Stimulated activated CD4-positive, alpha-beta T cell treated with anti-CD3 and anti-CD28 coated beads, Interleukin-12 subunit alpha, Interleukin-12 subunit beta, amount 100 ng/mL, for 24 hours (primary cell): ENCODE results near the gene GLTPD2.
A peak's percentile ranks its signal among the peaks of the same experiment; 100 is the strongest.
"Not testable (repeated sequence)": the region's sequence is repeated elsewhere in the genome, so short reads cannot be mapped to it uniquely, and the experiment has no call there.

Experiments used
- DNase-seq, 2 experiments: peaks; one replicate each; pipeline ENCODE4 v3.0.0-alpha.2; 2020; ENCODE audit warnings: low read depth in 2 of 2

Gene GLTPD2

GRCh38 chr17:4807605-4808377, 19.0 kb downstream of the GLTPD2 start:
- DNase-seq, result no peak

- DNase-seq, result no peak
Observed at GRCh38 chr17:4808378-4808767, 19.6 kb downstream of the GLTPD2 start.

- DNase-seq, result no peak
Observed at GRCh38 chr17:4810696-4811290, 22.0 kb downstream of the GLTPD2 start.

GRCh38 chr17:4811471-4811870, 22.7 kb downstream of the GLTPD2 start:
- no peak for DNase-seq

- no peak for DNase-seq
Observed at GRCh38 chr17:4812690-4813089, 23.9 kb downstream of the GLTPD2 start.

GRCh38 chr17:4815043-4815675, 26.4 kb downstream of the GLTPD2 start:
- no peak for DNase-seq

- DNase-seq, result no peak
Observed at GRCh38 chr17:4816826-4817225, 28.1 kb downstream of the GLTPD2 start.

GRCh38 chr17:4818276-4818675, 29.5 kb downstream of the GLTPD2 start:
- no peak for DNase-seq

GRCh38 chr17:4822835-4823234, 34.1 kb downstream of the GLTPD2 start:
- DNase-seq, result no peak

- DNase-seq, result no peak
Observed at GRCh38 chr17:4823373-4824089, 34.8 kb downstream of the GLTPD2 start.

- no peak for DNase-seq
Observed at GRCh38 chr17:4827399-4827798, 38.6 kb downstream of the GLTPD2 start.

- not testable (repeated sequence) for DNase-seq
Observed at GRCh38 chr17:4832829-4833177, 44.0 kb downstream of the GLTPD2 start.

- peak; percentile 78 to 79 for DNase-seq
Observed at GRCh38 chr17:4833178-4833940, 44.6 kb downstream of the GLTPD2 start, which contains the start of gene MINK1. Gene MINK1, plus strand, starts transcription at chr17:4833340. Its CDS starts 244 bp downstream, at chr17:4833584.

- DNase-seq, result no peak
Observed at GRCh38 chr17:4833941-4834680, 45.3 kb downstream of the GLTPD2 start.

GRCh38 chr17:4834681-4835020, 45.9 kb downstream of the GLTPD2 start:
- no peak for DNase-seq

GRCh38 chr17:4836221-4836620, 47.5 kb downstream of the GLTPD2 start:
- DNase-seq, result no peak

GRCh38 chr17:4837471-4838308, 48.9 kb downstream of the GLTPD2 start:
- no peak for DNase-seq

- no peak for DNase-seq
Observed at GRCh38 chr17:4838309-4838785, 49.6 kb downstream of the GLTPD2 start.

- no peak for DNase-seq
Observed at GRCh38 chr17:4839221-4839620, 50.5 kb downstream of the GLTPD2 start.
